Measurements from ENCODE around the gene WDR45B. TPM values are rescaled to one million over a fixed set of nuclear protein-coding genes. Genes with fewer than 3 reads are reported as not detected.

WDR45B gene
- total and polyA plus RNA-seq, 10 donors: 30.9 to 80.2 (median 65.6) TPM

GRCh38 chr17:82590216-82590615 is 58.0 kb downstream of the WDR45B start:
- no peak for TF ChIP-seq POLR2A (IDR thresholded peaks at IDR 0.05)
- no peak for DNase-seq
- peaks cover 0 to 43% (median 16%) of the 10 kb centered on the region in 6 donors for H3K36me3 ChIP-seq
- no peak overlapping the region for H3K4me3 ChIP-seq
- WGBS, 5 donors: 86 to 94% (median 90%) methylated on average over 6 of the region's 6 CpGs
- no peaks in the 10 kb centered on the region for H3K9me3 ChIP-seq
- intact Hi-C loops (cut with DNase I; ENCODE audit: low total_unique reads): no loop called here
- peaks cover 17 to 70% (median 50%) of the 10 kb centered on the region in 6 donors for H3K4me1 ChIP-seq
- H3K27ac ChIP-seq: peak overlapping the region in 6 of 8 donors; percentile 5 to 95 (median 69)
- H3K27me3 ChIP-seq (replicated peaks in 1 of 7): no peaks in the 10 kb centered on the region

- TF ChIP-seq POLR2A (IDR thresholded peaks at IDR 0.05) (no peak), CTCF (IDR thresholded peaks at IDR 0.05 in 8 of 11, conservative IDR thresholded peaks at IDR 0.05 in 3 of 11) (no peak), POLR2AphosphoS5 (IDR thresholded peaks at IDR 0.05) (no peak)
- Histone ChIP-seq H3K4me1 (peaks cover 17 to 66% (median 47%) of the 10 kb centered on the region in 6 donors), H3K27ac (peak overlapping the region in 5 of 8 donors; percentile 44 to 95 (median 65)), H3K27me3 (replicated peaks in 1 of 7) (no peaks in the 10 kb centered on the region), H3K4me3 (no peak overlapping the region), H3K36me3 (peaks cover 0 to 43% (median 17%) of the 10 kb centered on the region in 6 donors), H3K9me3 (no peaks in the 10 kb centered on the region)
- no peak for DNase-seq
- WGBS, 5 donors: 87 to 93% (median 90%) methylated on average over 6 of the region's 6 CpGs
- intact Hi-C loops (cut with DNase I; ENCODE audit: low total_unique reads): no loop called here
These were observed 58.4 kb downstream of the WDR45B start for GRCh38 chr17:82589851-82590180.

GRCh38 chr17:82588266-82589175 is 59.7 kb downstream of the WDR45B start:
- H3K9me3 ChIP-seq: no peaks in the 10 kb centered on the region
- TF ChIP-seq CTCF (IDR thresholded peaks at IDR 0.05 in 8 of 11, conservative IDR thresholded peaks at IDR 0.05 in 3 of 11): no peak
- TF ChIP-seq POLR2AphosphoS5 (IDR thresholded peaks at IDR 0.05): no peak
- TF ChIP-seq POLR2A (IDR thresholded peaks at IDR 0.05): no peak
- H3K27me3 ChIP-seq (replicated peaks in 1 of 7): no peaks in the 10 kb centered on the region
- H3K36me3 ChIP-seq: peaks cover 0 to 53% (median 23%) of the 10 kb centered on the region in 6 donors
- WGBS, 5 donors: 93 to 97% (median 95%) methylated on average over 23 to 27 of the region's 27 CpGs
- H3K4me1 ChIP-seq: peaks cover 12 to 53% (median 34%) of the 10 kb centered on the region in 6 donors
- H3K4me3 ChIP-seq: no peak overlapping the region
- intact Hi-C loops (cut with DNase I; ENCODE audit: low total_unique reads): no loop called here
- H3K27ac ChIP-seq: peak overlapping the region in 4 of 8 donors; percentile 44 to 95 (median 80)
- no peak for DNase-seq

- H3K27ac ChIP-seq: peak overlapping the region in 4 of 8 donors; percentile 28 to 54 (median 42)
- intact Hi-C loops (cut with DNase I; ENCODE audit: low total_unique reads): no loop called here
- TF ChIP-seq POLR2AphosphoS5 (IDR thresholded peaks at IDR 0.05): peak in 1 of 3 donors; percentile 19
- TF ChIP-seq CTCF (IDR thresholded peaks at IDR 0.05 in 8 of 11, conservative IDR thresholded peaks at IDR 0.05 in 3 of 11): no peak
- H3K4me1 ChIP-seq: peaks cover 5 to 42% (median 25%) of the 10 kb centered on the region in 6 donors
- H3K9me3 ChIP-seq: no peaks in the 10 kb centered on the region
- H3K4me3 ChIP-seq: no peak overlapping the region
- no peak for DNase-seq
- H3K36me3 ChIP-seq: peaks cover 0 to 64% (median 30%) of the 10 kb centered on the region in 6 donors
- no peaks in the 10 kb centered on the region for H3K27me3 ChIP-seq (replicated peaks in 1 of 7)
- 70 to 81% (median 74%) methylated on average over 41 to 47 of the region's 47 CpGs for WGBS, 5 donors
These were observed 60.8 kb downstream of the WDR45B start for GRCh38 chr17:82587234-82588086.

Measured in spleen (tissue), 11 donors.